Caco-2 (cell line): Measurements from ENCODE around the gene SFTPB. TPM values are rescaled to one million over a fixed set of nuclear protein-coding genes. Genes with fewer than 3 reads are reported as not detected.

Source experiments
- BruUV-seq: library from RNA; stranded (reverse); fragments of 400-500 nt; replicated peaks from 2 replicates; lab custom pipeline; 2021; lab: Mats Ljungman, UMichigan
- CTCF ChIA-PET: fragments of 300-600 bp; sonication (Branson Sonifier 250); formaldehyde crosslinking; loops from one replicate; lab custom pipeline; 2022; ENCODE audit warnings: antibody characterized with exemption; lab: Charles Lee
- POLR2A ChIA-PET: fragments of 300-600 bp; sonication (Branson Sonifier 250); formaldehyde crosslinking; loops from one replicate; lab custom pipeline; 2022; ENCODE audit warnings: antibody characterized with exemption; lab: Charles Lee
- DNase-seq, 2 experiments: peaks; one replicate each; pipeline versions ENCODE4 v3.0.0 to v3.0.0-alpha.2; 2020 to 2022
- H3K27me3 ChIP-seq: replicated peaks from 2 replicates; pipeline ENCODE4 v1.6.0; 2011; ENCODE audit warnings: low read length; ENCODE audit not compliant: control insufficient read depth, insufficient read depth
- H3K36me3 ChIP-seq: 2 replicates; pipeline ENCODE4 v1.5.1; 2011; ENCODE audit warnings: low read length; ENCODE audit not compliant: control insufficient read depth, insufficient read depth
- H3K4me1 ChIP-seq: fragments of 250-450 bp; sonication (Bioruptor Pico); 2 replicates; pipeline ENCODE4 v1.5.1; 2020; ENCODE audit warnings: mild to moderate bottlenecking
- H3K4me3 ChIP-seq: 2 replicates; pipeline ENCODE4 v1.5.1; 2011; ENCODE audit warnings: low read depth, mild to moderate bottlenecking, control low read depth, low read length
- H3K9me3 ChIP-seq: fragments of 250-450 bp; sonication (Bioruptor Pico); 2 replicates; pipeline ENCODE4 v1.5.1; 2020; ENCODE audit warnings: mild to moderate bottlenecking, moderate library complexity
- H3K27ac Mint-ChIP-seq: one replicate; pipeline ENCODE4 v1.8.0; 2022; ENCODE audit warnings: mixed read lengths; ENCODE audit not compliant: unreplicated experiment
- H3K27me3 Mint-ChIP-seq: one replicate; pipeline ENCODE4 v1.8.0; 2022; ENCODE audit warnings: mixed read lengths; ENCODE audit not compliant: insufficient read depth, unreplicated experiment
- H3K36me3 Mint-ChIP-seq: one replicate; pipeline ENCODE4 v1.8.0; 2022; ENCODE audit warnings: mild to moderate bottlenecking, mixed read lengths; ENCODE audit not compliant: insufficient read depth, unreplicated experiment
- H3K4me1 Mint-ChIP-seq: one replicate; pipeline ENCODE4 v1.8.0; 2022; ENCODE audit warnings: low read depth, mixed read lengths; ENCODE audit not compliant: unreplicated experiment
- H3K4me3 Mint-ChIP-seq: one replicate; pipeline ENCODE4 v1.8.0; 2022; ENCODE audit warnings: mild to moderate bottlenecking, moderate library complexity, mixed read lengths; ENCODE audit not compliant: unreplicated experiment
- H3K9me3 Mint-ChIP-seq: one replicate; pipeline ENCODE4 v1.8.0; 2022; ENCODE audit warnings: mixed read lengths; ENCODE audit not compliant: unreplicated experiment
- intact Hi-C: fragments of 100-400 bp; cut with micrococcal nuclease; formaldehyde crosslinking; loops from one replicate; pipeline ENCODE4 v1.10.0; 2022; ENCODE audit not compliant: unreplicated experiment
- total RNA-seq: library from RNA; stranded (reverse); gene quantifications from 2 replicates; pipeline ENCODE4 v1.2.3, GENCODE V29; 2022
- TF ChIP-seq, protein P1 (sequence below), 2 experiments: fragments of 200-600 bp in 1 of 2; IDR thresholded peaks; 1 replicate in 1 of 2; 2 replicates in 1 of 2; pipeline versions ENCODE4 v1.5.1 to v1.8.0; 2011 to 2022; ENCODE audit warnings: antibody characterized with exemption in 1 of 2, control low read depth in 1 of 2, inconsistent platforms in 1 of 2, low read depth in 1 of 2, low read length in 1 of 2, mild to moderate bottlenecking in 1 of 2, moderate library complexity in 1 of 2; ENCODE audit not compliant: insufficient read depth in 1 of 2, severe bottlenecking in 1 of 2, unreplicated experiment in 1 of 2

Gene SFTPB
- total RNA-seq, 1 experiment from 2014 or later, result not detected

DNA sequence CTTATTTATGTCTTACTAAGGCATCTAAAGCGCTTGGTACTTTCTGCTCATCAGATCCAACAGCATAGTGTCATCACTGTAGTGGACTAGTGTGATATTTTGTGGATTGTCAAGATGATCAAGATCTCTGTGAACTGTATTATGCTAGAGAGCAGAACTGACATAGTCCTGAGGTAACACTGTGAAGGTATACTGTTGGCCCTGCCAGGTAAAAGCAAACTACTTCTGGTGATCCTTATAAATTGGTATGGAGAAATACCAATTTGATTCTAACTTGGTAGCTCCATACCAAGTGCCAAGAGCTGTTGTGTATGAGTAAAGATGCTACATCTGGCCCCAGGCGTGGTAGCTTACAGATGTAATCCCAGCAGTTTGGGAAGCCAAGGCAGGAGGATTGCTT lies 15.9 kb downstream of the SFTPB start:
- BruUV-seq, result no TSS peak
- TF ChIP-seq, protein P1, sequence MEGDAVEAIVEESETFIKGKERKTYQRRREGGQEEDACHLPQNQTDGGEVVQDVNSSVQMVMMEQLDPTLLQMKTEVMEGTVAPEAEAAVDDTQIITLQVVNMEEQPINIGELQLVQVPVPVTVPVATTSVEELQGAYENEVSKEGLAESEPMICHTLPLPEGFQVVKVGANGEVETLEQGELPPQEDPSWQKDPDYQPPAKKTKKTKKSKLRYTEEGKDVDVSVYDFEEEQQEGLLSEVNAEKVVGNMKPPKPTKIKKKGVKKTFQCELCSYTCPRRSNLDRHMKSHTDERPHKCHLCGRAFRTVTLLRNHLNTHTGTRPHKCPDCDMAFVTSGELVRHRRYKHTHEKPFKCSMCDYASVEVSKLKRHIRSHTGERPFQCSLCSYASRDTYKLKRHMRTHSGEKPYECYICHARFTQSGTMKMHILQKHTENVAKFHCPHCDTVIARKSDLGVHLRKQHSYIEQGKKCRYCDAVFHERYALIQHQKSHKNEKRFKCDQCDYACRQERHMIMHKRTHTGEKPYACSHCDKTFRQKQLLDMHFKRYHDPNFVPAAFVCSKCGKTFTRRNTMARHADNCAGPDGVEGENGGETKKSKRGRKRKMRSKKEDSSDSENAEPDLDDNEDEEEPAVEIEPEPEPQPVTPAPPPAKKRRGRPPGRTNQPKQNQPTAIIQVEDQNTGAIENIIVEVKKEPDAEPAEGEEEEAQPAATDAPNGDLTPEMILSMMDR (IDR thresholded peaks at IDR 0.05; ENCODE audit: insufficient read depth in 1 of 2, low read depth in 1 of 2, low read length in 1 of 2, severe bottlenecking in 1 of 2, unreplicated experiment in 1 of 2), result no peak

GRCh38 chr2:85651097-85651496 lies 16.9 kb downstream of the SFTPB start:
- no peak overlapping the region for H3K4me3 ChIP-seq
- H3K36me3 Mint-ChIP-seq, result peaks cover 82% of the 10 kb centered on the region
- ChIA-PET POLR2A (no interaction called here), CTCF (interaction anchor here (0.6 to 3.6 kb wide), 2 partner anchors 13 to 14 kb away, joined by 5 to 12 read pairs; no protein-coding TSS in a partner anchor)
- intact Hi-C loops, result no loop called here
- H3K27me3 ChIP-seq, result no peaks in the 10 kb centered on the region
- no peak overlapping the region for H3K27ac Mint-ChIP-seq
- no peak overlapping the region for H3K4me3 Mint-ChIP-seq
- TF ChIP-seq, protein P1 (IDR thresholded peaks at IDR 0.05; ENCODE audit: insufficient read depth in 1 of 2, low read depth in 1 of 2, low read length in 1 of 2, severe bottlenecking in 1 of 2, unreplicated experiment in 1 of 2), result no peak
- 0 out of 2 replicates have a peak, but pooled peaks cover 5% of the 10 kb centered on the region for H3K4me1 ChIP-seq
- BruUV-seq, result no TSS peak
- no peaks in the 10 kb centered on the region for H3K9me3 Mint-ChIP-seq
- H3K4me1 Mint-ChIP-seq, result peaks cover 12% of the 10 kb centered on the region
- no peak for DNase-seq
- peaks cover 4% of the 10 kb centered on the region; the same call in 1 of the 2 replicates for H3K36me3 ChIP-seq
- no peaks in the 10 kb centered on the region for H3K9me3 ChIP-seq
- H3K27me3 Mint-ChIP-seq, result no peaks in the 10 kb centered on the region

More for the DNA sequence above, 15.9 kb downstream of the SFTPB start:
- Mint-ChIP-seq H3K36me3 (peaks cover 73% of the 10 kb centered on the region), H3K27ac (no peak overlapping the region), H3K9me3 (no peaks in the 10 kb centered on the region), H3K4me3 (no peak overlapping the region), H3K27me3 (no peaks in the 10 kb centered on the region), H3K4me1 (peaks cover 12% of the 10 kb centered on the region)
- no peaks in the 10 kb centered on the region for H3K27me3 ChIP-seq
- intact Hi-C loops, result no loop called here
- ChIA-PET CTCF (interaction anchor here (3.6 kb wide), 1 partner anchor 15 kb away, joined by 12 read pairs; no protein-coding TSS in a partner anchor), POLR2A (no interaction called here)
- peaks cover 4% of the 10 kb centered on the region; the same call in 1 of the 2 replicates for H3K36me3 ChIP-seq
- 0 out of 2 replicates have a peak, but pooled peaks cover 5% of the 10 kb centered on the region for H3K4me1 ChIP-seq
- H3K9me3 ChIP-seq, result no peaks in the 10 kb centered on the region
- no peak overlapping the region for H3K4me3 ChIP-seq
- no peak for DNase-seq

DNA sequence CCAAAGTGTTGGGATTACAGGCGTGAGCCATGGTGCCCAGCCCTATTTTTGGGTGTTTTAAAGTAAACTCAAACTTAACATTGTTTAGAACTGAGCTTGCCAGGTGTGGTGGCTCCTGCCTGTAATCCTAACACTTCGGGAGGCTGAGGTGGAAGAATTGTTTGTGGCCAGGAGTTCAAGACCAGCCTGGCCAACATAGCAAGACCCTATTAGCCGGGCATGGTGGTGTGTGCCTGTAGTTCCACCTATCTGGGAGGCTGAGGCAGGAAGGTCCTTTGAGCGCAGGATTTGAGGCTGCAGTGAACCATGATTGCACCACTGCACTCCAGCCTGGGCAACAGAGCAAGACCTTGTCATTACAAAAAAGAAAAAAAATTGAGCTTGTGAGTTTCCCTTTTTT lies 17.5 kb downstream of the SFTPB start:
- H3K36me3 Mint-ChIP-seq, result peaks cover 89% of the 10 kb centered on the region
- peaks cover 12% of the 10 kb centered on the region for H3K4me1 Mint-ChIP-seq
- BruUV-seq, result no TSS peak
- H3K36me3 ChIP-seq, result peaks cover 4% of the 10 kb centered on the region
- ChIA-PET CTCF (interaction anchor here (0.6 to 3.6 kb wide), 2 partner anchors 13 kb away, joined by 5 to 12 read pairs; no protein-coding TSS in a partner anchor), POLR2A (interaction anchor here (0.6 kb wide), 1 partner anchor 87 kb away, joined by 4 read pairs; no protein-coding TSS in a partner anchor)
- H3K4me1 ChIP-seq, result 0 out of 2 replicates have a peak, but pooled peaks cover 5% of the 10 kb centered on the region
- no peaks in the 10 kb centered on the region for H3K27me3 Mint-ChIP-seq
- TF ChIP-seq, protein P1 (IDR thresholded peaks at IDR 0.05; ENCODE audit: insufficient read depth in 1 of 2, low read depth in 1 of 2, low read length in 1 of 2, severe bottlenecking in 1 of 2, unreplicated experiment in 1 of 2), result no peak
- intact Hi-C loops, result no loop called here
- no peak overlapping the region for H3K4me3 Mint-ChIP-seq
- H3K27ac Mint-ChIP-seq, result no peak overlapping the region
- H3K9me3 ChIP-seq, result no peaks in the 10 kb centered on the region
- no peak overlapping the region for H3K4me3 ChIP-seq
- H3K27me3 ChIP-seq, result no peaks in the 10 kb centered on the region
- no peaks in the 10 kb centered on the region for H3K9me3 Mint-ChIP-seq
- no peak for DNase-seq
